Ovary (tissue), 3 donors: ENCODE data around the gene CXADR.

Experiments
- POLR2A ChIP-seq: fragments of 450-650 bp; IDR thresholded peaks from one replicate; pipeline ENCODE4 v1.6.1; 2017; ENCODE audit warnings: antibody characterized with exemption, mild to moderate bottlenecking, moderate library complexity
- TF ChIP-seq, protein P1 (sequence below), 3 donors: fragments of 450-650 bp in 2 of 3; fragments of 200-600 bp in 1 of 3; IDR thresholded peaks; one replicate each; pipeline versions ENCODE4 v1.5.1 to v1.8.0; 2016 to 2022; ENCODE audit warnings: antibody characterized with exemption in 3 of 3, mild to moderate bottlenecking in 1 of 3
- donor health status: DM: no; HTN: no; CAD: no.

DNA sequence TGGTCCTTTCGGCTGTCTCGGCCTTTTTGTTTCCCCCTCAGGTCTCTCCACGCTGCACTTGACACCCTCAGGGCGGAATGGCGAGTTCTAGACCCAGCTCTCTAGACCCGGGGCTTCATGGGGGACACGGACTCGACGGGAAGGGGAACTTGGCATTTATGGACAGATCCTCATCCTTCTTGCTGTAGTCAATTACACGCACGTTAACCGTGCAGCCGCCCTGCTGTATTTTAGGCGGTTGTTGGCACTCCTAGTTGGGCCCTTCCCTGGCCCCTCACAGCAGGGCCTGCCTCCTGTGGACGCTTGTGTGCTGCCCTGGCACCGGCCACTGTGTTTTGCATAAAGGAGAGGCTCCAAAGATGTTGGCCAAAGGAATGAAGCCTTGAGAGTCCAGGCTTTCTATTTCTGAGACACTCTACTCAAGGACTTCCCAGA is 100.4 kb downstream of the CXADR start:
- no peak for TF ChIP-seq POLR2A
- TF ChIP-seq, protein P1, sequence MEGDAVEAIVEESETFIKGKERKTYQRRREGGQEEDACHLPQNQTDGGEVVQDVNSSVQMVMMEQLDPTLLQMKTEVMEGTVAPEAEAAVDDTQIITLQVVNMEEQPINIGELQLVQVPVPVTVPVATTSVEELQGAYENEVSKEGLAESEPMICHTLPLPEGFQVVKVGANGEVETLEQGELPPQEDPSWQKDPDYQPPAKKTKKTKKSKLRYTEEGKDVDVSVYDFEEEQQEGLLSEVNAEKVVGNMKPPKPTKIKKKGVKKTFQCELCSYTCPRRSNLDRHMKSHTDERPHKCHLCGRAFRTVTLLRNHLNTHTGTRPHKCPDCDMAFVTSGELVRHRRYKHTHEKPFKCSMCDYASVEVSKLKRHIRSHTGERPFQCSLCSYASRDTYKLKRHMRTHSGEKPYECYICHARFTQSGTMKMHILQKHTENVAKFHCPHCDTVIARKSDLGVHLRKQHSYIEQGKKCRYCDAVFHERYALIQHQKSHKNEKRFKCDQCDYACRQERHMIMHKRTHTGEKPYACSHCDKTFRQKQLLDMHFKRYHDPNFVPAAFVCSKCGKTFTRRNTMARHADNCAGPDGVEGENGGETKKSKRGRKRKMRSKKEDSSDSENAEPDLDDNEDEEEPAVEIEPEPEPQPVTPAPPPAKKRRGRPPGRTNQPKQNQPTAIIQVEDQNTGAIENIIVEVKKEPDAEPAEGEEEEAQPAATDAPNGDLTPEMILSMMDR (IDR thresholded peaks at IDR 0.05), result no peak
